OCI-LY3 (cell line): ENCODE results near the gene DCAF17.

Experiments used
- H2AFZ ChIP-seq: fragments of 200-600, 300-600 bp; shearing (Covaris generic); 2 replicates; pipeline ENCODE4 v1.6.0; 2014; ENCODE audit warnings: antibody characterized with exemption, low read depth, low read length
- H3K27ac ChIP-seq: fragments of 200-600, 300-600 bp; sonication (generic); 2 replicates; pipeline ENCODE4 v1.5.1; 2014; ENCODE audit warnings: mild to moderate bottlenecking, low read length, moderate library complexity, mixed read lengths
- H3K27me3 ChIP-seq: fragments of 200-600, 300-600 bp; sonication (generic); 2 replicates; pipeline ENCODE4 v1.6.1; 2014; ENCODE audit warnings: low read depth, low read length, mixed read lengths
- H3K36me3 ChIP-seq: fragments of 200-600, 300-600 bp; sonication (generic); replicated peaks from 2 replicates; pipeline ENCODE3; 2014; ENCODE audit warnings: low read depth, low read length, mixed read lengths
- H3K4me1 ChIP-seq: fragments of 300-600, 200-600 bp; sonication (generic); 2 replicates; pipeline ENCODE4 v1.6.1; 2014; ENCODE audit warnings: low read length, mixed read lengths
- H3K4me2 ChIP-seq: fragments of 200-600, 300-600 bp; sonication (generic); 2 replicates; pipeline ENCODE4 v1.6.1; 2014; ENCODE audit warnings: low read length, mixed read lengths
- H3K4me3 ChIP-seq: fragments of 300-600, 200-600 bp; sonication (generic); 2 replicates; pipeline ENCODE4 v1.5.1; 2014; ENCODE audit warnings: antibody characterized with exemption, mild to moderate bottlenecking, low read length, moderate library complexity
- H3K79me2 ChIP-seq: fragments of 300-600, 200-600 bp; shearing (Covaris generic); 2 replicates; pipeline ENCODE4 v1.6.1; 2014; ENCODE audit warnings: mild to moderate bottlenecking, low read length, mixed read lengths
- H3K9ac ChIP-seq: fragments of 300-600, 200-600 bp; shearing (Covaris generic); 2 replicates; pipeline ENCODE4 v1.6.0; 2014; ENCODE audit warnings: mild to moderate bottlenecking, low read length, moderate library complexity
- H3K9me3 ChIP-seq: fragments of 200-600, 300-600 bp; shearing (Covaris generic); 2 replicates; pipeline ENCODE4 v1.6.1; 2014; ENCODE audit warnings: low read length, mixed read lengths; ENCODE audit not compliant: insufficient read depth
- H4K20me1 ChIP-seq: fragments of 200-600, 300-600 bp; sonication (generic); 2 replicates; pipeline ENCODE4 v1.6.1; 2016; ENCODE audit warnings: low read length, mixed read lengths; ENCODE audit not compliant: insufficient read depth
- CTCF ChIP-seq: fragments of 200-600, 300-600 bp; sonication (generic); IDR thresholded peaks from 2 replicates; pipeline ENCODE4 v1.5.1; 2014; ENCODE audit warnings: antibody characterized with exemption, low read length, low read depth
- EZH2phosphoT487 ChIP-seq: fragments of 200-600 bp; shearing (Covaris generic); IDR thresholded peaks from 2 replicates; pipeline ENCODE4 v1.6.1; 2018; ENCODE audit warnings: antibody characterized with exemption, mixed run types, low read depth

DCAF17 gene

GRCh38 chr2:171482308-171482707 lies 48.3 kb downstream of the DCAF17 start:
- no peaks in the 10 kb centered on the region for H3K9me3 ChIP-seq
- no peak overlapping the region for H3K4me3 ChIP-seq
- TF ChIP-seq CTCF (no peak), EZH2phosphoT487 (no peak)
- H3K27me3 ChIP-seq, result no peaks in the 10 kb centered on the region
- no peaks in the 10 kb centered on the region for H4K20me1 ChIP-seq
- H3K4me1 ChIP-seq, result peaks cover 20% of the 10 kb centered on the region
- H3K79me2 ChIP-seq, result no peaks in the 10 kb centered on the region
- H3K4me2 ChIP-seq, result no peak overlapping the region
- H2AFZ ChIP-seq, result no peak overlapping the region
- H3K27ac ChIP-seq, result no peak overlapping the region
- H3K9ac ChIP-seq, result no peak overlapping the region
- peaks cover 29% of the 10 kb centered on the region for H3K36me3 ChIP-seq

GRCh38 chr2:171482877-171483276 lies 48.9 kb downstream of the DCAF17 start:
- H3K9ac ChIP-seq, result no peak overlapping the region
- no peaks in the 10 kb centered on the region for H3K79me2 ChIP-seq
- peaks cover 20% of the 10 kb centered on the region for H3K4me1 ChIP-seq
- no peak overlapping the region for H3K27ac ChIP-seq
- H3K4me3 ChIP-seq, result no peak overlapping the region
- no peaks in the 10 kb centered on the region for H3K27me3 ChIP-seq
- H2AFZ ChIP-seq, result no peak overlapping the region
- peaks cover 26% of the 10 kb centered on the region for H3K36me3 ChIP-seq
- no peak overlapping the region for H3K4me2 ChIP-seq
- TF ChIP-seq CTCF (no peak), EZH2phosphoT487 (no peak)
- no peaks in the 10 kb centered on the region for H4K20me1 ChIP-seq
- H3K9me3 ChIP-seq, result no peaks in the 10 kb centered on the region

- peaks cover 25% of the 10 kb centered on the region for H3K36me3 ChIP-seq
- no peak overlapping the region for H3K4me2 ChIP-seq
- H3K27ac ChIP-seq, result no peak overlapping the region
- peaks cover 16% of the 10 kb centered on the region for H3K4me1 ChIP-seq
- TF ChIP-seq EZH2phosphoT487 (no peak), CTCF (no peak)
- no peak overlapping the region for H3K4me3 ChIP-seq
- H3K79me2 ChIP-seq, result no peaks in the 10 kb centered on the region
- H4K20me1 ChIP-seq, result no peaks in the 10 kb centered on the region
- H2AFZ ChIP-seq, result no peak overlapping the region
- H3K27me3 ChIP-seq, result no peaks in the 10 kb centered on the region
- no peaks in the 10 kb centered on the region for H3K9me3 ChIP-seq
- no peak overlapping the region for H3K9ac ChIP-seq
Observed at GRCh38 chr2:171483793-171484192, 49.8 kb downstream of the DCAF17 start.

GRCh38 chr2:171485116-171485515 lies 51.1 kb downstream of the DCAF17 start:
- TF ChIP-seq EZH2phosphoT487 (no peak), CTCF (no peak)
- Histone ChIP-seq H3K4me2 (no peak overlapping the region), H3K4me1 (peaks cover 3% of the 10 kb centered on the region; the same call in 1 of the 2 replicates), H3K27me3 (no peaks in the 10 kb centered on the region), H3K36me3 (peaks cover 21% of the 10 kb centered on the region), H2AFZ (no peak overlapping the region), H4K20me1 (no peaks in the 10 kb centered on the region), H3K79me2 (no peaks in the 10 kb centered on the region), H3K9ac (no peak overlapping the region), H3K27ac (no peak overlapping the region), H3K4me3 (no peak overlapping the region), H3K9me3 (no peaks in the 10 kb centered on the region)
